A549 (cell line): ENCODE data around the gene ACSF3. TPM values are rescaled to one million over a fixed set of nuclear protein-coding genes. Genes with fewer than 3 reads are reported as not detected.

Experiments
- ATAC-seq, 2 experiments: fragments of 200-7000 bp in 1 of 2; fragments of >200 bp in 1 of 2; cut with Nextera tagmentation in 1 of 2; cut with Tn5 transposase in 1 of 2; 3 replicates each; pipeline versions ENCODE4 v1.8.0 to v1.9.1; 2018 to 2020; ENCODE audit warnings: mild to moderate bottlenecking in 1 of 2, moderate library complexity in 1 of 2
- CTCF ChIA-PET: fragments of 300-600 bp; sonication (Branson Sonifier 250); formaldehyde crosslinking; extraction: SDS; loops from one replicate; lab custom pipeline; 2021; ENCODE audit warnings: antibody characterized with exemption, inconsistent platforms; lab: Yijun Ruan, JAX
- POLR2A ChIA-PET: fragments of 350-600 bp; formaldehyde crosslinking; extraction: SDS; loops from one replicate; lab custom pipeline; 2021; ENCODE audit warnings: antibody characterized with exemption, inconsistent platforms; lab: Yijun Ruan, JAX
- DNase-seq, 2 experiments: peaks; one replicate each; pipeline versions ENCODE4 v3.0.0 to v3.0.0-alpha.2; 2011 to 2016; ENCODE audit warnings: low read depth in 1 of 2, low spot score in 1 of 2
- FAIRE-seq: peaks from 2 replicates; lab custom pipeline; 2011; peaks lifted over from hg19 to GRCh38; lab: Jason Lieb, UNC
- H3K27ac ChIP-seq, 2 experiments: fragments of >200 bp; sonication (Bioruptor Twin); formaldehyde crosslinking; 3 replicates each; pipeline ENCODE4 v1.5.1; 2016 to 2017
- H3K4me1 ChIP-seq: fragments of >200 bp; sonication (Bioruptor Twin); formaldehyde crosslinking; 3 replicates; pipeline ENCODE4 v1.6.1; 2016
- H3K4me2 ChIP-seq: fragments of >200 bp; sonication (Bioruptor Twin); formaldehyde crosslinking; 3 replicates; pipeline ENCODE4 v1.6.1; 2016
- H3K4me3 ChIP-seq: fragments of >200 bp; sonication (Bioruptor Twin); formaldehyde crosslinking; 3 replicates; pipeline ENCODE4 v1.5.1; 2016
- H3K9me3 ChIP-seq: fragments of >200 bp; sonication (Bioruptor Twin); formaldehyde crosslinking; 3 replicates; pipeline ENCODE4 v1.6.1; 2016
- CHD2 ChIP-seq: fragments of 150-350 bp; IDR thresholded peaks from 2 replicates; pipeline ENCODE4 v1.6.1; 2014; ENCODE audit warnings: low read length; ENCODE audit not compliant: partially characterized antibody
- CHD4 ChIP-seq: fragments of 200-600 bp; sonication (generic); IDR thresholded peaks from 2 replicates; pipeline ENCODE4 v1.6.1; 2016; ENCODE audit warnings: antibody characterized with exemption, mild to moderate bottlenecking, borderline replicate concordance
- EHMT2 ChIP-seq: fragments of 200-600 bp; sonication (generic); IDR thresholded peaks from 2 replicates; pipeline ENCODE4 v1.6.1; 2016; ENCODE audit warnings: antibody characterized with exemption, low read depth, mild to moderate bottlenecking, moderate library complexity
- ESRRA ChIP-seq: fragments of 150-350 bp; IDR thresholded peaks from 2 replicates; pipeline ENCODE4 v1.6.1; 2014; ENCODE audit warnings: mild to moderate bottlenecking, low read length, borderline replicate concordance
- GATA3 ChIP-seq: IDR thresholded peaks from 2 replicates; pipeline ENCODE4 v1.6.1; 2012; ENCODE audit warnings: borderline replicate concordance
- HOXB13 ChIP-seq: fragments of 250-450 bp; sonication (Bioruptor Pico); IDR thresholded peaks from 2 replicates; pipeline ENCODE4 v1.5.0; 2020; ENCODE audit warnings: low read depth, mild to moderate bottlenecking, moderate library complexity
- HOXB5 ChIP-seq: fragments of 250-450 bp; sonication (Bioruptor Pico); IDR thresholded peaks from 2 replicates; pipeline ENCODE4 v1.5.0; 2020; ENCODE audit warnings: mild to moderate bottlenecking, moderate library complexity
- KDM5A ChIP-seq: fragments of 200-600 bp; sonication (generic); IDR thresholded peaks from 2 replicates; pipeline ENCODE4 v1.6.1; 2016; ENCODE audit warnings: antibody characterized with exemption, mild to moderate bottlenecking
- NFE2L2 ChIP-seq: fragments of 150-350 bp; conservative IDR thresholded peaks from 2 replicates; pipeline ENCODE4 v1.6.1; 2014; ENCODE audit warnings: low read length
- NPAS2 ChIP-seq: fragments of 250-450 bp; sonication (Bioruptor Pico); IDR thresholded peaks from 2 replicates; pipeline ENCODE4 v1.8.0; 2022; ENCODE audit warnings: mild to moderate bottlenecking, moderate library complexity, borderline replicate concordance
- NR3C1 ChIP-seq: fragments of >200 bp; sonication (Bioruptor Twin); formaldehyde crosslinking; IDR thresholded peaks from 3 replicates; pipeline ENCODE4 v1.6.1; 2017
- RAD21 ChIP-seq, 2 experiments: fragments of >200 bp in 1 of 2; sonication (Bioruptor Twin) in 1 of 2; formaldehyde crosslinking in 1 of 2; IDR thresholded peaks in 1 of 2; conservative IDR thresholded peaks in 1 of 2; 2 replicates in 1 of 2; 3 replicates in 1 of 2; pipeline ENCODE4 v1.6.1; 2012 to 2018; ENCODE audit warnings: inconsistent platforms in 1 of 2
- RFX5 ChIP-seq: fragments of 450-650 bp; IDR thresholded peaks from 2 replicates; pipeline ENCODE4 v1.7.1; 2014; ENCODE audit warnings: antibody characterized with exemption, mild to moderate bottlenecking, moderate library complexity
- TFCP2L1 ChIP-seq: fragments of 250-450 bp; sonication (Bioruptor Pico); IDR thresholded peaks from 2 replicates; pipeline ENCODE4 v1.5.0; 2021; ENCODE audit warnings: mild to moderate bottlenecking
- TP53 ChIP-seq: fragments of 250-450 bp; sonication (Bioruptor Pico); IDR thresholded peaks from 2 replicates; pipeline ENCODE4 v1.5.0; 2021; ENCODE audit warnings: mild to moderate bottlenecking, moderate library complexity
- ZNF302 ChIP-seq: fragments of 250-450 bp; sonication (Bioruptor Pico); IDR thresholded peaks from 2 replicates; pipeline ENCODE4 v1.9.0; 2021; ENCODE audit warnings: inconsistent platforms, mild to moderate bottlenecking, moderate library complexity
- WGBS: methylation state at CpG from one replicate; pipeline ENCODE4 v1.1.6; 2017; ENCODE audit errors: missing lambda C conversion rate; 5-methylcytosine and 5-hydroxymethylcytosine counted together
- polyA plus RNA-seq, 4 experiments: library from polyadenylated mRNA; depleted of rRNA in 3 of 4; stranded (reverse); fragments of >200 nt; fragmentation: RNase III in 1 of 4; extraction: RNeasy Plus Mini Kit Qiagen cat#74134 plus additional on column Dnase treatment in 1 of 4; gene quantifications; 2 replicates in 3 of 4; 3 replicates in 1 of 4; pipeline ENCODE4 v1.2.3, GENCODE V29; 2011 to 2017
- TF ChIP-seq, protein P1 (sequence below): fragments of >200 bp; sonication (Bioruptor Twin); formaldehyde crosslinking; IDR thresholded peaks from 3 replicates; pipeline ENCODE4 v1.5.1; 2016
- TF ChIP-seq, protein P2 (sequence below): fragments of 250-450 bp; sonication (Bioruptor Pico); IDR thresholded peaks from 2 replicates; pipeline ENCODE4 v1.5.0; 2021; ENCODE audit warnings: mild to moderate bottlenecking, moderate library complexity, borderline replicate concordance
- TF ChIP-seq, protein P3 (sequence below): fragments of >200 bp; sonication (Bioruptor Twin); formaldehyde crosslinking; IDR thresholded peaks from 2 replicates; pipeline ENCODE4 v1.6.1; 2016
- TF ChIP-seq, protein P4 (sequence below): IDR thresholded peaks from 2 replicates; pipeline ENCODE4 v1.6.1; 2012

Gene ACSF3
- polyA plus RNA-seq, 2 of the 4 experiments (the other 2 are of a cell fraction): 9.8 to 13.1 TPM

DNA sequence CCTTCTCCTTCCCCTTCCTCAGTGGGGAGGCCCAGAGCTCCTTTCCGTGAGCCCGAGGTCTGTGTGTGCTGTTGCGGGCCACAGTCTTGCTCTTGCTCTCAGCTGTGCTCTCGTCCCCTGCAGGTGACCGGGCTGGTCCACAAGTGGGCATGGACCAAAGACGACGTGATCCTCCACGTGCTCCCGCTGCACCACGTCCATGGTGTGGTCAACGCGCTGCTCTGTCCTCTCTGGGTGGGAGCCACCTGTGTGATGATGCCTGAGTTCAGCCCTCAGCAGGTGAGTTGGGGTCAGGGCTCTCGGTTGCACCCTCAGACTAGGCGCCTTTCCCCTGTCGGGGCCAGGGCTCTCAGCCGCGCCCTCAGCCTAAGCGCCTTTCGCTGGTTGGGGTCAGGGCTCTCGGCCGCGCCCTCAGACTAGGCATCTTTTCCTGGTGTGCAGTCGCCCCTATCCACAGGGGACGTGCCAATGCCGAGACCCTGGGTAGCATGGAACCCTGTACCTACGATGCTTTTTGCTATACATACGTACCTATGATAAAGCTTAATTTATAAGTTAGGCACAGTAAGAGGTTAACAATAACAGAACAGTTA lies 8.9 kb downstream of the ACSF3 start (continued):
- TF ChIP-seq, protein P1, sequence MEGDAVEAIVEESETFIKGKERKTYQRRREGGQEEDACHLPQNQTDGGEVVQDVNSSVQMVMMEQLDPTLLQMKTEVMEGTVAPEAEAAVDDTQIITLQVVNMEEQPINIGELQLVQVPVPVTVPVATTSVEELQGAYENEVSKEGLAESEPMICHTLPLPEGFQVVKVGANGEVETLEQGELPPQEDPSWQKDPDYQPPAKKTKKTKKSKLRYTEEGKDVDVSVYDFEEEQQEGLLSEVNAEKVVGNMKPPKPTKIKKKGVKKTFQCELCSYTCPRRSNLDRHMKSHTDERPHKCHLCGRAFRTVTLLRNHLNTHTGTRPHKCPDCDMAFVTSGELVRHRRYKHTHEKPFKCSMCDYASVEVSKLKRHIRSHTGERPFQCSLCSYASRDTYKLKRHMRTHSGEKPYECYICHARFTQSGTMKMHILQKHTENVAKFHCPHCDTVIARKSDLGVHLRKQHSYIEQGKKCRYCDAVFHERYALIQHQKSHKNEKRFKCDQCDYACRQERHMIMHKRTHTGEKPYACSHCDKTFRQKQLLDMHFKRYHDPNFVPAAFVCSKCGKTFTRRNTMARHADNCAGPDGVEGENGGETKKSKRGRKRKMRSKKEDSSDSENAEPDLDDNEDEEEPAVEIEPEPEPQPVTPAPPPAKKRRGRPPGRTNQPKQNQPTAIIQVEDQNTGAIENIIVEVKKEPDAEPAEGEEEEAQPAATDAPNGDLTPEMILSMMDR: no peak

DNA sequence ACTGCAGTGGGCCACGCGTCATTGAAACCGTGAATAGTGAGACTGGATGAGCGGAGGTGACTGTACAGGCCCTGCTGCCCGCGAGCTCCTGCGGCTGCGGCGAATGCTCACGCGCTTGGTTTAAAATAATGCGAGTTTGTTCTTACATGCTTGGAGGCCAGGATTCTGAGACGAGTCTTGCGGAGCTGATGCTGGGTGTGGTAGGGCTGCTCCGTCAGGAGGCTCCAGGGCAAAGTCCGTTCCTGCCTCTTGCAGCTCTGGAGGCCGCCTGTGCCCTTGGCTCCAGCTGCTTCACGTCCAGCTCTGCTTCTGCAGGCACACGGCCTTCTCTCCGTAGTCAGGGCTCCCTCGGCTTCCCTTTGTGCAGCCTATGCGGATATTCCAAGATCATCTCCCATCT lies 9.5 kb downstream of the ACSF3 start:
- CTCF ChIA-PET: interaction anchor here (1.0 kb wide), 2 partner anchors 64 to 252 kb away, joined by 3 to 4 read pairs; no protein-coding TSS in a partner anchor
- H3K4me3 ChIP-seq: no peak overlapping the region
- no peak for FAIRE-seq
- H3K27ac ChIP-seq: no peak overlapping the region
- TF ChIP-seq ZNF302 (CRISPR knock-in tag) (no peak), CHD4 (no peak), TP53 (CRISPR knock-in tag) (no peak), TFCP2L1 (no peak), GATA3 (no peak), NPAS2 (CRISPR knock-in tag) (no peak), RAD21 (conservative IDR thresholded peaks at IDR 0.05 in 1 of 2, IDR thresholded peaks at IDR 0.05 in 1 of 2) (no peak)
- WGBS: 95% methylated on average over 22 of the region's 22 CpGs
- H3K4me1 ChIP-seq: no peaks in the 10 kb centered on the region
- H3K4me2 ChIP-seq: no peak overlapping the region
- POLR2A ChIA-PET: no interaction called here
- no peak for DNase-seq
- H3K9me3 ChIP-seq: no peaks in the 10 kb centered on the region
- no peak for ATAC-seq

DNA sequence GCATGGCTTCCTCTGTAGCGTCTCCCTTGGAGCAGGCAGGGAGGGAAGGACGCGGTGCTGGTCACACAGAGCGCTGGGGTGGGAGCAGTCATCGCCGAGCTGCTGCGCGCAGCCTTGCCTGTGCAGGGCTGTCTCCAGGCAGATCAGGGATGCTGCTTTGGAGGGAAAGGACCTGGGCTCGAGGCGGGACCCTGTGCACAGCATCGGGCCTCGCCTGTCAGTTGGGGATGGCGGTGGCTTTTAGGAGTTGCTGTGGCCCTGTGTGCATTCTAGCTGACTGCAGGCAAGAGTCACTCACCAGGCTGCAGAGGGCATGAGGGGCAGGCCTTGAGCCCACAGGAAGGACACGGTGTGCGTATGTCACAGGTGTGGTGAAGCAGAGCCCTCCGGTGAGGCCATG lies 10.1 kb downstream of the ACSF3 start:
- no peaks in the 10 kb centered on the region for H3K9me3 ChIP-seq
- no peak for DNase-seq
- TF ChIP-seq, protein P2, sequence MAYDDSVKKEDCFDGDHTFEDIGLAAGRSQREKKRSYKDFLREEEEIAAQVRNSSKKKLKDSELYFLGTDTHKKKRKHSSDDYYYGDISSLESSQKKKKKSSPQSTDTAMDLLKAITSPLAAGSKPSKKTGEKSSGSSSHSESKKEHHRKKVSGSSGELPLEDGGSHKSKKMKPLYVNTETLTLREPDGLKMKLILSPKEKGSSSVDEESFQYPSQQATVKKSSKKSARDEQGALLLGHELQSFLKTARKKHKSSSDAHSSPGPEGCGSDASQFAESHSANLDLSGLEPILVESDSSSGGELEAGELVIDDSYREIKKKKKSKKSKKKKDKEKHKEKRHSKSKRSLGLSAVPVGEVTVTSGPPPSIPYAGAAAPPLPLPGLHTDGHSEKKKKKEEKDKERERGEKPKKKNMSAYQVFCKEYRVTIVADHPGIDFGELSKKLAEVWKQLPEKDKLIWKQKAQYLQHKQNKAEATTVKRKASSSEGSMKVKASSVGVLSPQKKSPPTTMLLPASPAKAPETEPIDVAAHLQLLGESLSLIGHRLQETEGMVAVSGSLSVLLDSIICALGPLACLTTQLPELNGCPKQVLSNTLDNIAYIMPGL: no peak
- no peak for TF ChIP-seq EHMT2
- TF ChIP-seq NR3C1: no peak
- TF ChIP-seq, protein P3, sequence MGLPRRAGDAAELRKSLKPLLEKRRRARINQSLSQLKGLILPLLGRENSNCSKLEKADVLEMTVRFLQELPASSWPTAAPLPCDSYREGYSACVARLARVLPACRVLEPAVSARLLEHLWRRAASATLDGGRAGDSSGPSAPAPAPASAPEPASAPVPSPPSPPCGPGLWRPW: no peak
- no peak for TF ChIP-seq TFCP2L1
- no peak for TF ChIP-seq RFX5
- no peak for TF ChIP-seq ESRRA
- TF ChIP-seq KDM5A: no peak
- no peak for TF ChIP-seq ZNF302 (CRISPR knock-in tag)
- TF ChIP-seq, protein P4, sequence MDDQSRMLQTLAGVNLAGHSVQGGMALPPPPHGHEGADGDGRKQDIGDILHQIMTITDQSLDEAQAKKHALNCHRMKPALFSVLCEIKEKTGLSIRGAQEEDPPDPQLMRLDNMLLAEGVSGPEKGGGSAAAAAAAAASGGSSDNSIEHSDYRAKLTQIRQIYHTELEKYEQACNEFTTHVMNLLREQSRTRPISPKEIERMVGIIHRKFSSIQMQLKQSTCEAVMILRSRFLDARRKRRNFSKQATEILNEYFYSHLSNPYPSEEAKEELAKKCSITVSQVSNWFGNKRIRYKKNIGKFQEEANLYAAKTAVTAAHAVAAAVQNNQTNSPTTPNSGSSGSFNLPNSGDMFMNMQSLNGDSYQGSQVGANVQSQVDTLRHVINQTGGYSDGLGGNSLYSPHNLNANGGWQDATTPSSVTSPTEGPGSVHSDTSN: no peak
- no peak for TF ChIP-seq HOXB13
- no peak for TF ChIP-seq CHD4
- no peak for TF ChIP-seq CHD2
- TF ChIP-seq RAD21 (conservative IDR thresholded peaks at IDR 0.05 in 1 of 2, IDR thresholded peaks at IDR 0.05 in 1 of 2): no peak
- TF ChIP-seq NFE2L2: no peak
- TF ChIP-seq HOXB5 (CRISPR knock-in tag): no peak
- 88% methylated on average over 13 of the region's 16 CpGs for WGBS
- POLR2A ChIA-PET: no interaction called here
- FAIRE-seq: no peak
- no peak overlapping the region for H3K4me3 ChIP-seq
- CTCF ChIA-PET: interaction anchor here (1.0 kb wide), 2 partner anchors 64 to 253 kb away, joined by 3 to 4 read pairs; no protein-coding TSS in a partner anchor
- no peak for ATAC-seq
- H3K27ac ChIP-seq: no peak overlapping the region
- no peak overlapping the region for H3K4me2 ChIP-seq
- H3K4me1 ChIP-seq: no peaks in the 10 kb centered on the region
